Endothelial cell of umbilical vein (primary cell): ENCODE data around the gene SLC22A23.

ENCODE experiments used
- POLR2A ChIP-seq: IDR thresholded peaks from 2 replicates; pipeline ENCODE4 v1.6.1; 2012; ENCODE audit warnings: low read depth, mild to moderate bottlenecking, control low read depth, low read length
- POLR2AphosphoS5 ChIP-seq: IDR thresholded peaks from 2 replicates; pipeline ENCODE4 v1.6.1; 2012; ENCODE audit warnings: low read depth, mild to moderate bottlenecking, control low read depth, low read length, moderate library complexity; ENCODE audit not compliant: insufficient read depth
- TF ChIP-seq, protein P1 (sequence below), 2 donors: IDR thresholded peaks; 1 replicate in 1 of 2; 2 replicates in 1 of 2; pipeline ENCODE4 v1.5.1; 2011; ENCODE audit warnings: low read length in 2 of 2, mild to moderate bottlenecking in 2 of 2, moderate library complexity in 2 of 2, control low read depth in 1 of 2, inconsistent platforms in 1 of 2, low read depth in 1 of 2; ENCODE audit not compliant: insufficient read depth in 1 of 2; ENCODE audit errors: extremely low read depth in 1 of 2

DNA sequence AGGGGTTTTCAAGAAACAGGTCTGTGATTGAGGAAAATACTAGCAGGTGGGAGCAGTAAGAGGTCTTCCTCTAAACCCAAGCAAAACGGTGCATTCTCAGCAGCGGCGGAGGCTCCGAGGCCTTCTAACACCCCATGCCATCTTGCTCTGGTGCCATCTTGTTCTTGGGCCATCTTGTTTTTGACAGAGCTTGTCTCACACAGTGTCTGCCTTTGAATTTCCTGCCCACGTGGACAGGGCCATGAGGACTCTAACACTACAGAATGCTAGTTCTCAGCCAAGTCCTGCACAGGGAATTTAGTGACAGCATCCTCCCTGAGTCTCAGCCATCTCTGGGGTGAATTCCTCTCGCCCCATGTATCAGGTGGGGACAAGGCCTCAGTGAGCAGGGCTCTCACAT is 121.7 kb downstream of the SLC22A23 start:
- TF ChIP-seq POLR2A, result no peak
- TF ChIP-seq POLR2AphosphoS5, result no peak
- TF ChIP-seq, protein P1, sequence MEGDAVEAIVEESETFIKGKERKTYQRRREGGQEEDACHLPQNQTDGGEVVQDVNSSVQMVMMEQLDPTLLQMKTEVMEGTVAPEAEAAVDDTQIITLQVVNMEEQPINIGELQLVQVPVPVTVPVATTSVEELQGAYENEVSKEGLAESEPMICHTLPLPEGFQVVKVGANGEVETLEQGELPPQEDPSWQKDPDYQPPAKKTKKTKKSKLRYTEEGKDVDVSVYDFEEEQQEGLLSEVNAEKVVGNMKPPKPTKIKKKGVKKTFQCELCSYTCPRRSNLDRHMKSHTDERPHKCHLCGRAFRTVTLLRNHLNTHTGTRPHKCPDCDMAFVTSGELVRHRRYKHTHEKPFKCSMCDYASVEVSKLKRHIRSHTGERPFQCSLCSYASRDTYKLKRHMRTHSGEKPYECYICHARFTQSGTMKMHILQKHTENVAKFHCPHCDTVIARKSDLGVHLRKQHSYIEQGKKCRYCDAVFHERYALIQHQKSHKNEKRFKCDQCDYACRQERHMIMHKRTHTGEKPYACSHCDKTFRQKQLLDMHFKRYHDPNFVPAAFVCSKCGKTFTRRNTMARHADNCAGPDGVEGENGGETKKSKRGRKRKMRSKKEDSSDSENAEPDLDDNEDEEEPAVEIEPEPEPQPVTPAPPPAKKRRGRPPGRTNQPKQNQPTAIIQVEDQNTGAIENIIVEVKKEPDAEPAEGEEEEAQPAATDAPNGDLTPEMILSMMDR (IDR thresholded peaks at IDR 0.05; ENCODE audit: extremely low read depth in 1 of 2, insufficient read depth in 1 of 2, low read depth in 1 of 2, low read length in 2 of 2), result no peak
